ENCODE measurements around the gene YIPF2. TPM values are rescaled to one million over a fixed set of nuclear protein-coding genes. Genes with fewer than 3 reads are reported as not detected.

The YIPF2 gene
- total and polyA plus RNA-seq, 8 donors, result 0.58 to 72.3 (median 28.6) TPM

DNA sequence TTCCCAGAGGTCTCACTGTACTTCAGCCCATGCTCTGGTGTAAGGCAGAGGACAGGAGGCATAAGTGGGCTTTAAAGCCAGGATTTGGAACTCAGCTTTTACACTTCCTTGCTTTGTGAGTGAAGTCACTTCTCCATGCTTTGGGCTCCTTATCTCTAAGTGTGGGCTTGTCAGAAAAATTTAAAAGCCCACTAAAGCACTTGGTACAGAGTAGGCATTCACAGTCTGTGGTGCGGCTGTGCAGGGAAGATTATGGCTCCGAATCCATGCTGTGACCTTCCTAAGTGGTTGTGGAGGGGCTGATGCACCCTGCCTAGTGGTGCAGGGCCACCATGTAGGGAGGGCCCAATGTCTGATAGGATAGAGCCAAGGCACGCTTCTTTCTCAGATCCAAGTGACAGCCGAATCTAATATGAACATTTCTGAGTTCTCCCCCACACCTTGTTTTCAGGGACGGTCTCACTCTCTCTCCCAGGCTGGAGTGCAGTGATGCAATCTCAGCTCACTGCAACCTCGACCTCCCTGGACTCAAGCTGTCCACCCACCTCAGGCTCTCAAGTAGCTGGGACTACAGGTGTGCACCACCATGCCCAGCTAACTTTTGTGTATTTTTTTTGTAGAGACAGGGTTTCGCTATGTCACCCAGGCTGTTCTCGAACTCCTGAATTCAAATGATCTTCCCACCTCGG, 7.1 kb upstream of the YIPF2 start:
- Histone ChIP-seq H3K9me3 (no peaks in the 10 kb centered on the region), H3K4me3 (no peak overlapping the region), H3K27ac (no peak overlapping the region), H3K4me1 (peaks cover 5 to 60% (median 29%) of the 10 kb centered on the region in 4 donors), H3K36me3 (peaks cover 4 to 27% (median 23%) of the 10 kb centered on the region in 4 donors), H3K27me3 (no peaks in the 10 kb centered on the region)
- DNase-seq, result no peak
- WGBS, 5 donors, result 88 to 93% (median 91%) methylated on average over 9 of the region's 9 CpGs
- TF ChIP-seq EP300 (IDR thresholded peaks at IDR 0.05) (no peak), POLR2AphosphoS5 (IDR thresholded peaks at IDR 0.05) (no peak), POLR2A (IDR thresholded peaks at IDR 0.05) (no peak)
- TF ChIP-seq, protein P1, sequence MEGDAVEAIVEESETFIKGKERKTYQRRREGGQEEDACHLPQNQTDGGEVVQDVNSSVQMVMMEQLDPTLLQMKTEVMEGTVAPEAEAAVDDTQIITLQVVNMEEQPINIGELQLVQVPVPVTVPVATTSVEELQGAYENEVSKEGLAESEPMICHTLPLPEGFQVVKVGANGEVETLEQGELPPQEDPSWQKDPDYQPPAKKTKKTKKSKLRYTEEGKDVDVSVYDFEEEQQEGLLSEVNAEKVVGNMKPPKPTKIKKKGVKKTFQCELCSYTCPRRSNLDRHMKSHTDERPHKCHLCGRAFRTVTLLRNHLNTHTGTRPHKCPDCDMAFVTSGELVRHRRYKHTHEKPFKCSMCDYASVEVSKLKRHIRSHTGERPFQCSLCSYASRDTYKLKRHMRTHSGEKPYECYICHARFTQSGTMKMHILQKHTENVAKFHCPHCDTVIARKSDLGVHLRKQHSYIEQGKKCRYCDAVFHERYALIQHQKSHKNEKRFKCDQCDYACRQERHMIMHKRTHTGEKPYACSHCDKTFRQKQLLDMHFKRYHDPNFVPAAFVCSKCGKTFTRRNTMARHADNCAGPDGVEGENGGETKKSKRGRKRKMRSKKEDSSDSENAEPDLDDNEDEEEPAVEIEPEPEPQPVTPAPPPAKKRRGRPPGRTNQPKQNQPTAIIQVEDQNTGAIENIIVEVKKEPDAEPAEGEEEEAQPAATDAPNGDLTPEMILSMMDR (IDR thresholded peaks at IDR 0.05), result no peak
- intact Hi-C loops (cut with DNase I; ENCODE audit: low total_unique reads), result no loop called here

DNA sequence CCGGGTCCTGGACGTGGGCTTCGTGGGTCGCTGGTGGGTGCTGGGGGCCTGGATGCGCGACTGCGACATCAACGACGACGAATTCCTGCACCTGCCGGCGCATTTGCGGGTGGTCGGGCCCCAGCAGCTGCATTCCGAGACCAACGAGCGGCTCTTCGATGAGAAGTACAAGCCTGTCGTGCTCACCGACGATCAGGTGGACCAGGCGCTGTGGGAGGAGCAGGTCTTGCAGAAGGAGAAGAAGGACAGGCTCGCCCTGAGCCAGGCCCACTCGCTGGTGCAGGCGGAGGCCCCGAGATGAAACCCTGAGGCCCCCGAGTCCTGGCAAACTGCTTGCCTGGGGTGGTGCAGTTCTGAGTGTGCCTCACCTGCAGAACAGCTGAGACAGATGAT, 959 bp upstream of the YIPF2 start:
- H3K36me3 ChIP-seq, result peaks cover 4 to 40% (median 35%) of the 10 kb centered on the region in 4 donors
- TF ChIP-seq POLR2A (IDR thresholded peaks at IDR 0.05) (no peak), POLR2AphosphoS5 (IDR thresholded peaks at IDR 0.05) (no peak), EP300 (IDR thresholded peaks at IDR 0.05) (no peak)
- TF ChIP-seq, protein P1 (IDR thresholded peaks at IDR 0.05), result no peak
- H3K4me3 ChIP-seq, result peak overlapping the region; percentile 69 to 100 (median 98)
- no peaks in the 10 kb centered on the region for H3K9me3 ChIP-seq
- H3K27ac ChIP-seq, result peak overlapping the region; percentile 83 to 94 (median 89)
- H3K27me3 ChIP-seq, result no peaks in the 10 kb centered on the region
- peak in 1 of 2 donors; percentile 34 for DNase-seq
- intact Hi-C loops (cut with DNase I; ENCODE audit: low total_unique reads), result loop anchor here (10.0 kb wide), 1 partner anchor 55 kb away; the partner anchor contains the start of gene CARM1
- WGBS, 5 donors, result 3 to 8% (median 6%) methylated on average over 7 to 27 of the region's 27 CpGs
- peaks cover 19 to 58% (median 44%) of the 10 kb centered on the region in 4 donors for H3K4me1 ChIP-seq

DNA sequence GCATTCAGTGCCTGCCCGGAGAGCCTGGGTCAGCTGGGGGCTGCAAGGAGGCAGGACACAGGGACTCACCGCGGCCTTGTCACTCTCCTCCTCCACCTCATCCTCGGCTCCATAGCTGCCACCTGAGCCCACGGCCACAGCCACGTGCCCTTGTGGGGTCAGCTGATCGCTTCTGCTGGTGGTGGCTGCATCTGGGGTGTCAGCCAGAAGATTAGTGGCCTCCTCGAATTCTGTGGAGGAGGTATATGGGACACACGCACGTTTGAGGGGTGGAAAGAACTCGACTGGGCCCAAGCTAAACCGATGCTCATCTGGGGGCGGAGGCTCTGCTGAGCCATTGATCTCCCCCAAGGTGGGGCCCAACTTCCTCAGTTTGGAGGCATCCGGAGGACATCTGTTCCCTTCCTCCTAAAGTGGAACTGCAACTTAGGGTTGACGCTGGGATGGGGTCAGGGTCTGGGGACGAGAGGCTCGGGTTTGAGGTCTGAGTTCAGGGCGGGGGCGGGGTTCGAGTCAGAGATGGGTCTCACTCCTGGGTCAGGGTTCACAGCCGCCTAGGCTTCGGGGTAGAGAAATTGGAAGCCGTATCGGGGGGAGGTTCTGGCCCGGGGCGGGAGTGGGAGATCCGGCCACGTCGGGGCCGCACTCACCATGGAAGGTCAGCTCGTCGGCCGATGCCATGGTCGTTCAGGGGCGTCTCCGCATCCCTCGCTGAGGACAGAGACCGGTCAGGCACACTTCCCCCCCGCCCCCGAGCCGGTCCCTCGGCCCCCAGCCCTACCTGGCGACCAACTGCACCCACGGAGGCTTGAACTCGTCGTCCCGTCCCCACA, 493 bp downstream of the YIPF2 start:
- peak in 1 of 2 donors; percentile 44 for DNase-seq
- Histone ChIP-seq H3K9me3 (no peaks in the 10 kb centered on the region), H3K4me3 (peak overlapping the region; percentile 69 to 100 (median 98)), H3K36me3 (peaks cover 18 to 48% (median 43%) of the 10 kb centered on the region in 4 donors), H3K27me3 (no peaks in the 10 kb centered on the region), H3K4me1 (peaks cover 19 to 51% (median 44%) of the 10 kb centered on the region in 4 donors), H3K27ac (peak overlapping the region; percentile 78 to 94 (median 89))
- TF ChIP-seq POLR2A (IDR thresholded peaks at IDR 0.05) (no peak), EP300 (IDR thresholded peaks at IDR 0.05) (no peak), POLR2AphosphoS5 (IDR thresholded peaks at IDR 0.05) (no peak)
- TF ChIP-seq, protein P1 (IDR thresholded peaks at IDR 0.05), result no peak
- 3 to 8% (median 4%) methylated on average over 26 to 47 of the region's 47 CpGs for WGBS, 5 donors
- intact Hi-C loops (cut with DNase I; ENCODE audit: low total_unique reads), result loop anchor here (10.0 kb wide), 1 partner anchor 53 kb away; the partner anchor contains the start of gene CARM1

DNA sequence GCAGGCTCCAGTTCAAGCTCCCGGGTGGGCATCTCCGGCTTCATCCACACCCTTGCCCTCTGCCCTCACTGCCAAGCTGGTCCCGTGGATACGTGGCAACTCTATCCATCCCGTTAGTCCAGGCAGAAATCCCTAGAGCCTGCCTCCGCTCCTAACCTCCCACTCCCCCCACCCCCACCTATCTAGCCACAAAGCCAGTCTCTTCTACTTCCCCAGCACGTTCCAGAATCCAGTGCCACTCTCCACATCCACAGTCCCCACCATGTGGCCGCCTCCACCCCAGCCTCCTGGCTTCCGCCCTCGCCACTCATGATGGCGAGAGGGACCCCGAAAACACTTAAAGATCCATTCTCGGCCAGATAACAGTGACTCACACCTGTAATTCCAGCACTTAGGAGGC, 3.8 kb downstream of the YIPF2 start:
- H3K36me3 ChIP-seq, result peaks cover 41 to 61% (median 60%) of the 10 kb centered on the region in 4 donors

More for the DNA sequence above, 3.8 kb downstream of the YIPF2 start:
- Histone ChIP-seq H3K27ac (no peak overlapping the region), H3K4me3 (no peak overlapping the region), H3K4me1 (peaks cover 14 to 24% (median 20%) of the 10 kb centered on the region in 4 donors), H3K9me3 (no peaks in the 10 kb centered on the region), H3K27me3 (no peaks in the 10 kb centered on the region)
- no peak for DNase-seq
- TF ChIP-seq EP300 (IDR thresholded peaks at IDR 0.05), result no peak
- intact Hi-C loops (cut with DNase I; ENCODE audit: low total_unique reads), result loop anchor here (10.0 kb wide), 1 partner anchor 50 kb away; the partner anchor contains the start of gene CARM1
- 84 to 89% (median 85%) methylated on average over 13 of the region's 13 CpGs for WGBS, 5 donors
